SK-N-SH (cell line): ENCODE measurements around the gene TMX2. TPM values are rescaled to one million over a fixed set of nuclear protein-coding genes. Genes with fewer than 3 reads are reported as not detected.
"Not testable (repeated sequence)": the region's sequence is repeated elsewhere in the genome, so short reads cannot be mapped to it uniquely, and the experiment has no call there.

Experiments used
- CTCF ChIA-PET: fragments of 300-600, 350-600 bp; formaldehyde crosslinking; extraction: SDS; loops from one replicate; lab custom pipeline; 2021; lab: Yijun Ruan, JAX
- POLR2A ChIA-PET: fragments of 350-600 bp; sonication (Branson Sonifier 250); formaldehyde crosslinking; extraction: SDS; loops from one replicate; lab custom pipeline; 2020; ENCODE audit warnings: antibody characterized with exemption, inconsistent platforms; lab: Yijun Ruan, JAX
- DNase-seq: peaks from one replicate; pipeline ENCODE4 v3.0.0; 2012
- H2AFZ ChIP-seq: fragments of 200-600 bp; sonication (generic); 2 replicates; pipeline ENCODE4 v1.8.1; 2016; ENCODE audit warnings: antibody characterized with exemption, mild to moderate bottlenecking, low read depth
- H3F3A ChIP-seq: fragments of 200-600 bp; sonication (generic); replicated peaks from 2 replicates; pipeline ENCODE3; 2016; ENCODE audit warnings: antibody characterized with exemption, mild to moderate bottlenecking; ENCODE audit not compliant: insufficient read depth
- H3K27ac ChIP-seq, 2 experiments: fragments of 200-500 bp in 1 of 2; fragments of 200-600 bp in 1 of 2; sonication (Bioruptor generic) in 1 of 2; sonication (generic), shearing (Covaris generic) in 1 of 2; 2 replicates each; pipeline versions ENCODE4 v1.5.1 to v1.6.1; 2014 to 2016; ENCODE audit warnings: low read depth in 2 of 2, inconsistent platforms in 1 of 2, low read length in 1 of 2, mild to moderate bottlenecking in 1 of 2, mixed read lengths in 1 of 2
- H3K27me3 ChIP-seq: fragments of 200-600 bp; sonication (generic), shearing (Covaris generic); 2 replicates; pipeline ENCODE4 v1.6.1; 2016; ENCODE audit warnings: mixed run types; ENCODE audit not compliant: insufficient read depth
- H3K36me3 ChIP-seq, 2 experiments: fragments of 200-500 bp in 1 of 2; fragments of 200-600 bp in 1 of 2; sonication (Bioruptor generic) in 1 of 2; sonication (generic) in 1 of 2; replicated peaks in 1 of 2; 2 replicates each; pipeline versions ENCODE3 to v1.5.1; 2014 to 2016; ENCODE audit warnings: low read length in 1 of 2, mild to moderate bottlenecking in 1 of 2; ENCODE audit not compliant: insufficient read depth in 2 of 2, control insufficient read depth in 1 of 2
- H3K4me1 ChIP-seq, 2 experiments: fragments of 200-500 bp in 1 of 2; fragments of 200-600 bp in 1 of 2; sonication (Bioruptor generic) in 1 of 2; sonication (generic), shearing (Covaris generic) in 1 of 2; 2 replicates each; pipeline versions ENCODE4 v1.5.1 to v1.6.1; 2014 to 2016; ENCODE audit warnings: low read depth in 1 of 2, low read length in 1 of 2, mixed run types in 1 of 2; ENCODE audit not compliant: insufficient read depth in 2 of 2, control insufficient read depth in 1 of 2
- H3K4me2 ChIP-seq: fragments of 200-600 bp; sonication (generic), shearing (Covaris generic); 2 replicates; pipeline ENCODE4 v1.6.1; 2017; ENCODE audit warnings: mixed run types
- H3K4me3 ChIP-seq, 2 experiments: fragments of 200-500 bp in 1 of 2; fragments of 200-600 bp in 1 of 2; sonication (Bioruptor generic) in 1 of 2; sonication (generic), shearing (Covaris generic) in 1 of 2; 2 replicates each; pipeline versions ENCODE4 v1.5.1 to v1.8.1; 2014 to 2016; ENCODE audit warnings: low read depth in 2 of 2, inconsistent platforms in 1 of 2, low read length in 1 of 2, mild to moderate bottlenecking in 1 of 2, mixed read lengths in 1 of 2, moderate library complexity in 1 of 2
- H3K79me2 ChIP-seq: fragments of 200-600 bp; sonication (generic); 2 replicates; pipeline ENCODE4 v1.8.1; 2017; ENCODE audit warnings: mild to moderate bottlenecking; ENCODE audit not compliant: insufficient read depth
- H3K9ac ChIP-seq: fragments of 200-600 bp; sonication (generic); 2 replicates; pipeline ENCODE4 v1.6.1; 2017; ENCODE audit warnings: mixed run types
- H3K9me2 ChIP-seq: fragments of 200-600 bp; sonication (generic); 2 replicates; pipeline ENCODE4 v1.6.1; 2017; ENCODE audit warnings: mixed run types
- H3K9me3 ChIP-seq: fragments of 200-600 bp; sonication (generic); 2 replicates; pipeline ENCODE4 v1.6.1; 2017; ENCODE audit warnings: mixed run types, mild to moderate bottlenecking, moderate library complexity
- H4K20me1 ChIP-seq: fragments of 200-600 bp; sonication (generic); 2 replicates; pipeline ENCODE4 v1.6.1; 2017; ENCODE audit warnings: mild to moderate bottlenecking, mixed run types; ENCODE audit not compliant: insufficient read depth
- EP300 ChIP-seq, 2 experiments: IDR thresholded peaks; 2 replicates each; pipeline versions ENCODE4 v1.4.0 to v1.6.1; 2012; ENCODE audit warnings: borderline replicate concordance in 1 of 2, low read depth in 1 of 2, low read length in 1 of 2
- FOSL2 ChIP-seq: IDR thresholded peaks from 2 replicates; pipeline ENCODE4 v1.4.0; 2012; ENCODE audit warnings: low read depth, mild to moderate bottlenecking, moderate library complexity, borderline replicate concordance
- FOXJ3 ChIP-seq: sonication (generic); formaldehyde crosslinking; IDR thresholded peaks from 2 replicates; pipeline ENCODE4 v1.5.1; 2020; ENCODE audit warnings: mild to moderate bottlenecking, missing genetic modification reagents
- FOXM1 ChIP-seq: IDR thresholded peaks from 2 replicates; pipeline ENCODE4 v1.4.0; 2012; ENCODE audit warnings: low read depth, mild to moderate bottlenecking
- GATA2 ChIP-seq: sonication (generic); formaldehyde crosslinking; IDR thresholded peaks from 2 replicates; pipeline ENCODE4 v1.5.0; 2020; ENCODE audit warnings: mild to moderate bottlenecking, missing genetic modification reagents
- NFIC ChIP-seq: IDR thresholded peaks from 2 replicates; pipeline ENCODE4 v1.4.0; 2012; ENCODE audit warnings: borderline replicate concordance
- NRF1 ChIP-seq: IDR thresholded peaks from 2 replicates; pipeline ENCODE4 v1.6.1; 2012; ENCODE audit warnings: low read depth, mild to moderate bottlenecking, low read length
- RCOR1 ChIP-seq: fragments of 150-350 bp; IDR thresholded peaks from 2 replicates; pipeline ENCODE4 v1.6.1; 2017; ENCODE audit warnings: antibody characterized with exemption, low read length
- RFX5 ChIP-seq: IDR thresholded peaks from 2 replicates; pipeline ENCODE4 v1.6.1; 2012; ENCODE audit warnings: mild to moderate bottlenecking, improper control_type of control experiment, low read length
- SIN3A ChIP-seq: IDR thresholded peaks from 2 replicates; pipeline ENCODE4 v1.6.1; 2012; ENCODE audit warnings: low read depth, mild to moderate bottlenecking, low read length, moderate library complexity, borderline replicate concordance
- TAF1 ChIP-seq: IDR thresholded peaks from 2 replicates; pipeline ENCODE4 v1.6.1; 2012; ENCODE audit warnings: low read depth, mild to moderate bottlenecking, low read length, moderate library complexity, borderline replicate concordance
- TEAD4 ChIP-seq: IDR thresholded peaks from 2 replicates; pipeline ENCODE4 v1.4.0; 2012; ENCODE audit warnings: mild to moderate bottlenecking, borderline replicate concordance; ENCODE audit not compliant: insufficient read depth
- WGBS: methylation state at CpG from one replicate; pipeline ENCODE4 v1.1.6; 2017; ENCODE audit warnings: low lambda C conversion rate; 5-methylcytosine and 5-hydroxymethylcytosine counted together
- polyA plus RNA-seq, 3 experiments: library from polyadenylated mRNA; depleted of rRNA; stranded (reverse); fragments of >200 nt; gene quantifications; 2 replicates each; pipeline ENCODE4 v1.2.3, GENCODE V29; 2012
- TF ChIP-seq, protein P1 (sequence below): IDR thresholded peaks from 2 replicates; pipeline ENCODE4; 2012

The TMX2 gene
- polyA plus RNA-seq, 1 of the 3 experiments (the other 2 are of a cell fraction) = 88.6 TPM

- H3K4me1 ChIP-seq = no peaks in the 10 kb centered on the region; a peak in 1 of 4 replicates
- ChIA-PET POLR2A (no interaction called here), CTCF (no interaction called here)
- no peak overlapping the region for H2AFZ ChIP-seq
- no peak overlapping the region for H3K4me3 ChIP-seq
- H3K36me3 ChIP-seq = peaks cover 30 to 49% of the 10 kb centered on the region in 2 experiments
- no peaks in the 10 kb centered on the region for H3K9me3 ChIP-seq
- no peaks in the 10 kb centered on the region for H3F3A ChIP-seq
- no peak overlapping the region for H3K4me2 ChIP-seq
- no peaks in the 10 kb centered on the region for H3K9me2 ChIP-seq
- no peak overlapping the region for H3K9ac ChIP-seq
- WGBS = 72% methylated on average over 2 of the region's 2 CpGs
- no peaks in the 10 kb centered on the region for H3K27me3 ChIP-seq
- peaks cover 43% of the 10 kb centered on the region for H4K20me1 ChIP-seq
- DNase-seq = no peak
- peaks cover 99% of the 10 kb centered on the region for H3K79me2 ChIP-seq
- TF ChIP-seq RFX5 (no peak), SIN3A (no peak), RCOR1 (no peak), FOSL2 (peak; percentile 7; the same call in 1 of the 2 replicates), TEAD4 (no peak), EP300 (IDR thresholded peaks at IDR 0.05; ENCODE audit: borderline replicate concordance in 1 of 2, low read depth in 1 of 2, low read length in 1 of 2) (no peak), NRF1 (no peak)
- TF ChIP-seq, all 33 proteins: peak for 1
- no peak overlapping the region for H3K27ac ChIP-seq
These were observed 31.9 kb upstream of the TMX2 start for GRCh38 chr11:57680552-57680874.

DNA sequence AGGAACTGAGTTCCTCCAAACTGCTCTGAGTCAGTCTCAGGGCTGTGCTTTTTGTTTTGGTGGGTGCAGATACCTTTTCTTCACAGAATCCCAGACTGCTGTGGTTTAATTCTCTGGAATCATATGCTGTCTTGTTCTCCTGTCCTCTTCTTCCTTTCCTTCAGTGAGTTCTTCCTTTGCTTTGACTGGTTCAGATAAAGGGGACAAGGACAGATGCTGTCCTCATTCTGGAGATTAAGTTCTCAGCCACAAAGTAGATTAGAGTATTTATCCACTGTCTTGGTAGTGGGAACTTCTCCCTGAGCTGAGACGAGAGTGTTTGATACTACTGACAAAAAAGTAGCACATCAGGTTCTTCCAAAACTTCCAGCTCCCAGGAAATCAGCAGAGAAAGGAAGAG, 31.2 kb upstream of the TMX2 start:
- TF ChIP-seq TEAD4 (no peak), GATA2 (CRISPR knock-in tag) (no peak), FOXM1 (no peak), RFX5 (no peak), TAF1 (no peak), FOXJ3 (CRISPR knock-in tag) (no peak), RCOR1 (no peak), NFIC (no peak)
- TF ChIP-seq, protein P1, sequence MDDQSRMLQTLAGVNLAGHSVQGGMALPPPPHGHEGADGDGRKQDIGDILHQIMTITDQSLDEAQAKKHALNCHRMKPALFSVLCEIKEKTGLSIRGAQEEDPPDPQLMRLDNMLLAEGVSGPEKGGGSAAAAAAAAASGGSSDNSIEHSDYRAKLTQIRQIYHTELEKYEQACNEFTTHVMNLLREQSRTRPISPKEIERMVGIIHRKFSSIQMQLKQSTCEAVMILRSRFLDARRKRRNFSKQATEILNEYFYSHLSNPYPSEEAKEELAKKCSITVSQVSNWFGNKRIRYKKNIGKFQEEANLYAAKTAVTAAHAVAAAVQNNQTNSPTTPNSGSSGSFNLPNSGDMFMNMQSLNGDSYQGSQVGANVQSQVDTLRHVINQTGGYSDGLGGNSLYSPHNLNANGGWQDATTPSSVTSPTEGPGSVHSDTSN = no peak
- Histone ChIP-seq H3K27me3 (no peaks in the 10 kb centered on the region), H3K79me2 (peaks cover 99% of the 10 kb centered on the region), H3K4me1 (no peaks in the 10 kb centered on the region; a peak in 1 of 4 replicates), H3K9me2 (no peaks in the 10 kb centered on the region), H3K4me3 (no peak overlapping the region), H4K20me1 (peaks cover 43% of the 10 kb centered on the region), H3K36me3 (peaks cover 30 to 43% of the 10 kb centered on the region in 2 experiments), H3K9ac (no peak overlapping the region), H3K4me2 (no peak overlapping the region), H2AFZ (no peak overlapping the region), H3K27ac (no peak overlapping the region), H3F3A (no peaks in the 10 kb centered on the region), H3K9me3 (no peaks in the 10 kb centered on the region)
- ChIA-PET POLR2A (no interaction called here), CTCF (interaction anchor here (0.6 to 1.0 kb wide), 2 partner anchors 120 to 262 kb away, joined by 3 read pairs; no protein-coding TSS in a partner anchor)
- WGBS = 96% methylated on average over 1 of the region's 1 CpG
- no peak for DNase-seq

DNA sequence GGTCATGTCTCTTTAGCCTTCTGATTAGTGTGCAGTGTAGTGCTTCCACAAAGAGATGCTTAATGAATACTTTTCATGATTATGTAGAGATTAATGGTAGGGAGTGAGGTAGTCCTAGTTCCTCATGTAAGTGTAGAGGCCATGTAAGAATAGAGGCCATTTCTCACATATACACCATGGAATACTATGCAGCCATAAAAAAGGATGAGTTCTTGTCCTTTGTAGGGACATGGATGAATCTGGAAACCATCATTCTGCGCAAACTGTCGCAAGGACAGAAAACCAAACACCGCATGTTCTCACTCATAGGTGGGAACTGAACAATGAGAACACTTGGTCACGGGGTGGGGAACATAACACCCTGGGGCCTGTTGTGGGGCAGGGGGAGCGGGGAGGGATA, 21.9 kb upstream of the TMX2 start:
- H2AFZ ChIP-seq, H3K9ac ChIP-seq, CTCF ChIA-PET, H3F3A ChIP-seq, H3K4me1 ChIP-seq, H3K9me2 ChIP-seq, H3K27ac ChIP-seq, H3K27me3 ChIP-seq, DNase-seq, H3K4me3 ChIP-seq, H4K20me1 ChIP-seq, POLR2A ChIA-PET, H3K4me2 ChIP-seq, H3K9me3 ChIP-seq: not testable (repeated sequence)
- Histone ChIP-seq H3K79me2 (peaks cover 35% of the 10 kb centered on the region; the same call in 1 of the 2 replicates), H3K36me3 (peaks cover 48 to 57% of the 10 kb centered on the region in 2 experiments)
- 98% methylated on average over 5 of the region's 5 CpGs for WGBS
